GM12865 (cell line): ENCODE results near the gene ZKSCAN5.
"Not testable (repeated sequence)": the region's sequence is repeated elsewhere in the genome, so short reads cannot be mapped to it uniquely, and the experiment has no call there.

Experiments
- DNase-seq: peaks from one replicate; pipeline ENCODE4 v3.0.0; 2010; ENCODE audit warnings: low read depth
- H3K4me3 ChIP-seq: 2 replicates; pipeline ENCODE4 v1.5.1; 2011; ENCODE audit warnings: mild to moderate bottlenecking, low read depth, low read length, control low read depth
- TF ChIP-seq, protein P1 (sequence below): IDR thresholded peaks from 2 replicates; pipeline ENCODE4 v1.5.1; 2011; ENCODE audit warnings: low read length, control low read depth, low read depth, inconsistent platforms; ENCODE audit not compliant: insufficient read depth; ENCODE audit errors: missing control alignments

The ZKSCAN5 gene

DNA sequence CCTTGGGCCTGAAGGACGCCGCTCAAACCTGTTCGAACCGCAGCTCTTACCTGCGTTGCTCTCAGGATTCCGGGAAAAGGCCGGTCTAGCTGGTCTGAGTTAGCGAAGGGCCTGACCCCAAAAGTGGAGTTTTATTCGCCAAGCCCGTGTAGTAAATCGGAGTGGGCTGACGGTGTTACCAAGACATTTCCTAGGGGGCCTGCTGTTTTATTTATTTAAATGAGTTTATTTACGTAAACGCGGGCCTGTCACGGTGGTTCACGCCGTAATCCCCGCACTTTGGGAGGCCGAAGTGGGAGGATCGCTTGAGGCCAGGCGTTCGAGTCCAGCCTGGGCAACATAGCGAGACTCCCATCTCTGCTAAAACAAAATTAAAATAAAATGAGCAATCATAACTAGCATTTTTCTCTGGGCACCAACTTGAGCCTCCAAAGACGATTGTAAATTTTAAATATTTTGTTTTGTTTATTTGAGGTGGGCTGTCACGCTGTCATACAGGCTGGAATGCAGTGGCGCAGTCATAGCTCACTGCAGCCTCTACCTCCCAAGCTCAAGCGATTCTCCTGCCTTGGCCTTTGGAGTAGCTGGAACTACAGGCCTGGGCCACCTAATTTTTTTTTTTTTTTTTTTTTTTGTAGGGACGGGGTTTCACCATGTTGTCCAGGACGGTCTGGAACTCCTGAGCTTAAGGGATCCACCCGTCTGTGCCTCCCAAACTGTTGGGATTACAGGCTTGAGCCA lies 54.9 kb downstream of the ZKSCAN5 start:
- TF ChIP-seq, protein P1, sequence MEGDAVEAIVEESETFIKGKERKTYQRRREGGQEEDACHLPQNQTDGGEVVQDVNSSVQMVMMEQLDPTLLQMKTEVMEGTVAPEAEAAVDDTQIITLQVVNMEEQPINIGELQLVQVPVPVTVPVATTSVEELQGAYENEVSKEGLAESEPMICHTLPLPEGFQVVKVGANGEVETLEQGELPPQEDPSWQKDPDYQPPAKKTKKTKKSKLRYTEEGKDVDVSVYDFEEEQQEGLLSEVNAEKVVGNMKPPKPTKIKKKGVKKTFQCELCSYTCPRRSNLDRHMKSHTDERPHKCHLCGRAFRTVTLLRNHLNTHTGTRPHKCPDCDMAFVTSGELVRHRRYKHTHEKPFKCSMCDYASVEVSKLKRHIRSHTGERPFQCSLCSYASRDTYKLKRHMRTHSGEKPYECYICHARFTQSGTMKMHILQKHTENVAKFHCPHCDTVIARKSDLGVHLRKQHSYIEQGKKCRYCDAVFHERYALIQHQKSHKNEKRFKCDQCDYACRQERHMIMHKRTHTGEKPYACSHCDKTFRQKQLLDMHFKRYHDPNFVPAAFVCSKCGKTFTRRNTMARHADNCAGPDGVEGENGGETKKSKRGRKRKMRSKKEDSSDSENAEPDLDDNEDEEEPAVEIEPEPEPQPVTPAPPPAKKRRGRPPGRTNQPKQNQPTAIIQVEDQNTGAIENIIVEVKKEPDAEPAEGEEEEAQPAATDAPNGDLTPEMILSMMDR: no peak
- H3K4me3 ChIP-seq: peak overlapping the region; percentile 92
- DNase-seq: no peak

DNA sequence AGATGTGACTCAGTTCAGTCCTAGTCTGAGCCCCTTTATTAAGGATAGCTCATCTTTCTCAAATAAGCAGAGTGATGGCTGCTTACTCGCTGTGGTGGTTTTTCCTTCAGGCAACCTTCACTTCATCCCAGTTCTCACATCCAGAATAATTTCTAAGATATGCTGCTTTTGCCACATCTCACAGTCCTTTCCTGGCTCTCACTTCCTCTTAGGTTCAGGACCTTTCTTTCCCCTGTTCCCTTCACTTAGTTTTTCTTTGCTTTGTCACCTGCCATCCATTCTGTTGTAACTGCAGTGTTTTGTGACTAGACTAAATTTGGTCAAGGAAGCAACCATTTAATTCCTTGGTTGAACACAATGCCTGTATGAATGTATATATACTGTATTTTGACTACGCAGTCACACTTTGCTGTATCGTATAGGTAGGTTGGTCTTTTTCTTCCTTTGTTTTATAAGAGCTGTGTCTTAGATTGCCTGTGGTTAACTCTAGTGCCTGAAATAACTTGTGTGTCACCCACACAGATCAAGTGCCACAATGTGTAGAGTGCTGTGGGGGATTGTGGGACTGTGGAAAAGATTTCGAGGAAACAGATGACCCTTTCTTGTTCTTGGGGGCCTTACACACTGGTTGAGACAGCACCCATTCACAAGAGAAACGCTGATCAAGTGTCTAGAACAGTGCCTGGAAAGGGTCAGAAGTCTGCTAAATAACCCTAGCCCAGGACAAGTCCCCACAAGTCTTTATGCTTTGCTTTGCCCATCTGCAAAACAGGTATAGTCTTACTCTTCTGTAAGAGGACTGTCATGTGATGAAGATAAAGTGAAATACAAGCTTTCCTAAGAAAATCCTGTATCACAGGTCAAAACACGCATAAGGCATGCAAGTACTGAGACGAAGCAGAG lies 56.6 kb downstream of the ZKSCAN5 start:
- no peak for DNase-seq
- TF ChIP-seq, protein P1: no peak
- H3K4me3 ChIP-seq: no peak overlapping the region

DNA sequence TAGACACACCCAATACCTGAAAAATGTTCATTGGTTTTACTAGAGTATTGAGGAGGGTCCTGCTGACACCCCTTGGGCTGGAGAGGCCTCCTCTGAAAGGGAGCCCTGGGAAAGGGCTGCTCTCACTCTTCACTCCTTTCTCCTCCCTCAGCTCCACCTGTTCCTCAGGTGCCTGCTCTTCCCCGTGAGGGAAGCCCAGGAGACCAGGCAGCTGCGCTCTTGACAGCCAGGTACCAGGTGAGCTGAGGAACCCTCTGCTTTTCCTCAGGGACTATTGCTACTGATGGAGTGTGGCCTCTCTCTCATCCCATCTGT lies 57.2 kb downstream of the ZKSCAN5 start:
- no peak overlapping the region for H3K4me3 ChIP-seq
- TF ChIP-seq, protein P1: no peak
- no peak for DNase-seq

DNA sequence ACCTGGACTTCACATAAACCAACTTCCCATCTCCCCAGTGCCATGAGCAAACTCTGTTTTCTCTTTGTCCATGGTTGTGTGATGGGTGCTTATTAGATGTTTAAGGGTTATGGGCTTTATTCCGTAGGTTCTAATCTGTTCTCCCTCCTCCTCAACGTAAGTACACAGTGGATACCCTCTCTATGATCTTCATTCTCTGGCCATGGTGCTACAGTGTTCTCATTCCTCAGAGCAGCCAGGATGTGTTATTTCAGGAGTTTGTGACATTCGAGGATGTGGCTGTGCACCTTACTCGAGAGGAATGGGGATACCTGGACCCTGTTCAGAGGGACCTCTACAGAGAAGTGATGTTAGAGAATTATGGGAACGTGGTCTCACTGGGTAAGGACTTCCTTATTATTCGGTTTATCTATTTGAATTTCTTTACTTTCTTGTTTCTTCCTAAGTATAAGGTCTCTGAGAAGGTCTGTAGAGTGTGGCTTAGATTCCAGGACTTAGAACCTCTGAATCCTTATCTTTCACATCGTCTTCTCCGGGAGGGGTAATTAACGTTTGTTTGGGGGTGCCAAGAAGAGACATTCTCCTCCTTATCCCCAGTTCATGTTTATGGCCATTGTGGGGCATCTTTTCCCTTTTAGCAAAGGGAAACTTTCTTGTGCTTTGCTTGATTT lies 57.8 kb downstream of the ZKSCAN5 start:
- DNase-seq: no peak
- no peak overlapping the region for H3K4me3 ChIP-seq
- TF ChIP-seq, protein P1: no peak

DNA sequence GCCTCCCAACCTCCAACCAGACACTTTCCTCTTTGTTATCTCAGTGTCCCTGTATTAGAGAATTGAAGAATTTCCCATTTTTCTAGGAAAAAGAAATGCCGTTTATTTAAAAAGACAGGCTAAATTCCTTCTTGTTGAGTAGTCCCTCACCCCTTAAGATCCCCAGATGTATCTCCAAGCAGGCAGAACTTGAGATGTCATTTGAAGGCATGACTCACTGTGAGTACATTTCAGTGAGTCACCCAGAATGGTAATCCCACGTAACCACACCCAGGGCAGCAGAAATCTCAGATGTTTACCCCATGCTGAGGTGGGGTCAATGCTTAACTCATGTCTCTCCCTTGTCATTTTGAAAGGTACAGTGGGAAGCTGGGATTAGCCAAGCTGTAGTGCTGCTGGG lies 58.4 kb downstream of the ZKSCAN5 start:
- no peak for DNase-seq
- TF ChIP-seq, protein P1: no peak
- no peak overlapping the region for H3K4me3 ChIP-seq

DNA sequence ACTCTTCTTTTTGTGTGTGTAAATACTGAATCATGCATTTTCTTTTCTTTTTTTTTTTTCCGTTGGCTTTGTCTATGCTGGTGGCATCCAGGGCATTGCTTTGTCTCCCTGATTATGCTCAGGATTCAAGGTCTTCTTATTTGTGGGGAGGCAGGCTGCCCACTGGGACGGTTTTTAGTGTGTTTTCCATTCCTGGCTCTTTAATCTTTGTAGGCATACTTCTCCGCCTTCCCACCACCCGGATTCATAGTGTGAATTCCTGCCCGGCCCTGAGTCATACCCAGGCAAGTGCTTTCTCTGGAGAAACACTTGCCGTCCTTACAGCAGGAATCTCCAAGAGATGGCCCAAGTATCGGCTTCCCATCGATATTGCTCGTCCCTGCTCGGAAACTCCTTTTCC lies 59.2 kb downstream of the ZKSCAN5 start:
- no peak overlapping the region for H3K4me3 ChIP-seq
- DNase-seq: no peak
- TF ChIP-seq, protein P1: no peak

DNA sequence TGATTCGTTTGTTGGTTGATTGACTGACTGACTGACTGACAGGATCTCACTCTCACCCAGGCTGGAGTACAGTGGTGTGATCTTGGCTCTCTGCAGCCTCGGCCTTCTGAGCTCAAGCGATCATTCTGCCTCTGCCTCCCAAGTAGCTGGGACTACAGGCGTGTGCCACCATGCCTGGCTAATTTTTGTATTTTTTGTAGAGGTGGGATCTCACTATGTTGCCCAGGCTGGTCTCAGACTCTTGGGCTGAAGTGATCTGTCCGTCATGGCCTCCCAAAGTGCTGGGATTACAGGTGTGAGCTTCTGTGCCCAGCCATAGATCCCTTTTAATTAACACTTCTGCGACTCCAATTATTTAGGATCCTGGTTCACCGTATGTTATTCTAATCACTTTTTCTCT lies 64.3 kb downstream of the ZKSCAN5 start:
- H3K4me3 ChIP-seq, DNase-seq: not testable (repeated sequence)
